GM18868 (cell line): ENCODE results near the gene ZGPAT.
"Not testable (repeated sequence)": the region's sequence is repeated elsewhere in the genome, so short reads cannot be mapped to it uniquely, and the experiment has no call there.

Source experiments
- ATAC-seq: cut with Tn5 transposase; IDR thresholded peaks from one replicate; pipeline ENCODE4 v1.9.1; 2021; ENCODE audit warnings: mild to moderate bottlenecking, moderate library complexity; ENCODE audit not compliant: unreplicated experiment

ZGPAT gene

GRCh38 chr20:63702036-63702665 is 5.7 kb upstream of the ZGPAT start:
- no peak for ATAC-seq

- ATAC-seq = no peak
Observed at GRCh38 chr20:63702751-63703470, 4.9 kb upstream of the ZGPAT start.

- ATAC-seq = no peak
Observed at GRCh38 chr20:63703471-63703975, 4.3 kb upstream of the ZGPAT start.

GRCh38 chr20:63703976-63704748 is 3.7 kb upstream of the ZGPAT start:
- no peak for ATAC-seq

- no peak for ATAC-seq
Observed at GRCh38 chr20:63704749-63705117, 3.1 kb upstream of the ZGPAT start.

- no peak for ATAC-seq
Observed at GRCh38 chr20:63705232-63706026, 2.4 kb upstream of the ZGPAT start.

GRCh38 chr20:63706027-63706695 is 1.7 kb upstream of the ZGPAT start:
- no peak for ATAC-seq

GRCh38 chr20:63706852-63707557 is 834 bp upstream of the ZGPAT start:
- peak; percentile 27 for ATAC-seq

GRCh38 chr20:63708301-63709148 is 686 bp downstream of the ZGPAT start:
- ATAC-seq = peak; percentile 9

- ATAC-seq = no peak
Observed at GRCh38 chr20:63709149-63709527, 1.3 kb downstream of the ZGPAT start.

- ATAC-seq = no peak
Observed at GRCh38 chr20:63711085-63711645, 3.3 kb downstream of the ZGPAT start.

- ATAC-seq = no peak
Observed at GRCh38 chr20:63712191-63712590, 4.4 kb downstream of the ZGPAT start.

- ATAC-seq = no peak
Observed at GRCh38 chr20:63714858-63715257, 7.0 kb downstream of the ZGPAT start.

- no peak for ATAC-seq
Observed at GRCh38 chr20:63718996-63719395, 11.2 kb downstream of the ZGPAT start.

GRCh38 chr20:63722967-63723622 is 15.3 kb downstream of the ZGPAT start:
- ATAC-seq = not testable (repeated sequence)

GRCh38 chr20:63730189-63730733 is 22.4 kb downstream of the ZGPAT start:
- not testable (repeated sequence) for ATAC-seq

GRCh38 chr20:63731410-63731809 is 23.6 kb downstream of the ZGPAT start:
- ATAC-seq = no peak
